ENCODE data around the gene SOX12. TPM values are rescaled to one million over a fixed set of nuclear protein-coding genes. Genes with fewer than 3 reads are reported as not detected.
A peak's percentile ranks its signal among the peaks of the same experiment; 100 is the strongest.

The SOX12 gene
- total RNA-seq, 1 donor from 2014 or later, result 30.8 TPM

DNA sequence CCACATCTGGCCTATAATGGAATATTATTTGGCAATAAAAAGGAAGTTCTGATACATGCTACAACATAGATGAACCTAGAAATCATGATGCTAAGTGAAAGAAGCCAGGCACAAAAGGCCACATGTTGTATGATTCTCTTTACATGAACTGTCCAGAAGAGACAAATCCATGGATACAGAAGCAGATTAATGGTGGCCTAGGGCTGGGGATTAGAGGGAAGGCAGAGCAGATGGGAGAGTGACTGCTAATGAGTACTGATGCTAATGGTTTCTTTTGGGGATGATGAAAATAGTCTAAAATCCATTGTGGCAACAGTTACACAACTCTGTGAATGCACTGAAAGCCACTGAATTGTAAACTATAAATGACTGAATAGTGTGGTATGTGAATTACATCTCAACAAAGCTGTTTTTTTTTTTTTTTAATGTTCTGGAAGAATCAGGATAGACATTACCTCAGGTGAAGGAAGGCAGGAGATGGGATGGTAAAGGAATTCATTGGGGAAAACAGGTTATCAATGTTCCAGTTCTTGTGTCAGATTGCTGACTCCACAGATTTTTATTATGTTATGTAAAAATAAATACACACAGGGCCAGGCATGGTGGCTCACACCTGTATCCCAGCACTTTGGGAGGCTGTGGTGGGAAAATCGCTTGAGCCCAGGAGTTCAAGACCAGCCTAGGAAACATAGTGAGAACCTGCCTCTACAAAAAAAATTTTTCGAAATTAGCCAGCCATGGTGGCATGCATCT lies 8.9 kb upstream of the SOX12 start:
- Mint-ChIP-seq H3K4me1 (ENCODE audit: unreplicated experiment) (peaks cover 5% of the 10 kb centered on the region), H3K9me3 (ENCODE audit: unreplicated experiment) (no peaks in the 10 kb centered on the region), H3K27ac (ENCODE audit: unreplicated experiment) (no peak overlapping the region), H3K36me3 (ENCODE audit: unreplicated experiment) (peaks cover 14% of the 10 kb centered on the region), H3K27me3 (ENCODE audit: unreplicated experiment) (no peaks in the 10 kb centered on the region), H3K4me3 (ENCODE audit: unreplicated experiment) (no peak overlapping the region)
- TF ChIP-seq, protein P1, sequence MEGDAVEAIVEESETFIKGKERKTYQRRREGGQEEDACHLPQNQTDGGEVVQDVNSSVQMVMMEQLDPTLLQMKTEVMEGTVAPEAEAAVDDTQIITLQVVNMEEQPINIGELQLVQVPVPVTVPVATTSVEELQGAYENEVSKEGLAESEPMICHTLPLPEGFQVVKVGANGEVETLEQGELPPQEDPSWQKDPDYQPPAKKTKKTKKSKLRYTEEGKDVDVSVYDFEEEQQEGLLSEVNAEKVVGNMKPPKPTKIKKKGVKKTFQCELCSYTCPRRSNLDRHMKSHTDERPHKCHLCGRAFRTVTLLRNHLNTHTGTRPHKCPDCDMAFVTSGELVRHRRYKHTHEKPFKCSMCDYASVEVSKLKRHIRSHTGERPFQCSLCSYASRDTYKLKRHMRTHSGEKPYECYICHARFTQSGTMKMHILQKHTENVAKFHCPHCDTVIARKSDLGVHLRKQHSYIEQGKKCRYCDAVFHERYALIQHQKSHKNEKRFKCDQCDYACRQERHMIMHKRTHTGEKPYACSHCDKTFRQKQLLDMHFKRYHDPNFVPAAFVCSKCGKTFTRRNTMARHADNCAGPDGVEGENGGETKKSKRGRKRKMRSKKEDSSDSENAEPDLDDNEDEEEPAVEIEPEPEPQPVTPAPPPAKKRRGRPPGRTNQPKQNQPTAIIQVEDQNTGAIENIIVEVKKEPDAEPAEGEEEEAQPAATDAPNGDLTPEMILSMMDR (IDR thresholded peaks at IDR 0.05), result no peak
- no peak for DNase-seq (ENCODE audit: extremely low spot score, unreplicated experiment)

DNA sequence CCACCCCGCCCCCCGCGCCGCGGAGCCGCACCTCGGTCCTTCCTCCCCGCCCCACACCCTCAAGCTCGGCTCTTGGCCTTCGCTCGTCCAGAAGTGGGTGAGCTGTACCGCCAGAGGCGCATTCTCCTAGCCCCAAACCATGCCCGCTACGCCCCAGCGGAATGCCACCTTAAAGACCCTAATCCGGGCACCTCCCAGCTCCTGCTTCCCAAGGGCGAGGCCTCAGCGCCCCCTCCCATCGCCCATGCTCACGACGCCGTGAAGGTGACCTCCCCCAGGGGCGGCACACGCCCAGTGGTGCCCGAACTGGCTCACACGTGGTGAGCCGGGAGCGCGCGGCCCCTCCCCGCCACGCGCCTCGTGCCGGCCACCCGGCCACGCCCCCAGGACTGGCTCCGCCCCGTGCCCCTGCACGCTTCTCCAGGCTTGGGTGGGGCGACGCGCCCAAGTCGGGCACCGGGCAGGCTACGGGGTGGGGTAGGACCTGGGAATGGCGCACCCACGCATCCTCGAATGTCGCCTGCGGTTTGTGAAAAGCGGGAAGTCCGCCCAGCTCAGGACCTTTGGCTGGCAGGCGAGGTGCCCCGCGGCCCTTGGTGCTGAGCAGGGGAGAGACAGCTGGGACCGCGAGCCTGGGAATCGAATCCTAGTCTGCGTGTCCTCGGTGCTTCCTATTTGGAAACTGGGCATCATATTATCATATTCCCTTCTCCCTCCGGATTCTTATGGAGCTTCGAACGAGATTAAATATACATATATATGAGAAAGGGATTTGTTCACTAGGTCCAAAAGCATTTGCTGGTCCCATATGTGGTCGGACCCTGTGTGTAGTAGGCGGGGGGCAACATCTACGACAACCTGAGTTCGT lies 941 bp upstream of the SOX12 start:
- peak; percentile 96 for DNase-seq (ENCODE audit: extremely low spot score, unreplicated experiment)

GRCh38 chr20:325889-326644 lies 715 bp downstream of the SOX12 start:
- peak; percentile 89 for DNase-seq (ENCODE audit: extremely low spot score, unreplicated experiment)
- H3K27ac Mint-ChIP-seq (ENCODE audit: unreplicated experiment), result peak overlapping the region; percentile 84
- H3K4me3 Mint-ChIP-seq (ENCODE audit: unreplicated experiment), result peak overlapping the region; percentile 85
- H3K27me3 Mint-ChIP-seq (ENCODE audit: unreplicated experiment), result no peaks in the 10 kb centered on the region
- no peaks in the 10 kb centered on the region for H3K9me3 Mint-ChIP-seq (ENCODE audit: unreplicated experiment)
- peaks cover 35% of the 10 kb centered on the region for H3K4me1 Mint-ChIP-seq (ENCODE audit: unreplicated experiment)
- no peaks in the 10 kb centered on the region for H3K36me3 Mint-ChIP-seq (ENCODE audit: unreplicated experiment)
- TF ChIP-seq, protein P1 (IDR thresholded peaks at IDR 0.05), result no peak

More for the DNA sequence above, 941 bp upstream of the SOX12 start:
- Mint-ChIP-seq H3K4me3 (ENCODE audit: unreplicated experiment) (peak overlapping the region; percentile 83), H3K36me3 (ENCODE audit: unreplicated experiment) (peaks cover 8% of the 10 kb centered on the region), H3K27me3 (ENCODE audit: unreplicated experiment) (no peaks in the 10 kb centered on the region), H3K27ac (ENCODE audit: unreplicated experiment) (peak overlapping the region; percentile 94), H3K4me1 (ENCODE audit: unreplicated experiment) (peaks cover 25% of the 10 kb centered on the region), H3K9me3 (ENCODE audit: unreplicated experiment) (no peaks in the 10 kb centered on the region)
- TF ChIP-seq, protein P1 (IDR thresholded peaks at IDR 0.05), result peak; percentile 42

GRCh38 chr20:326645-327185 lies 1.4 kb downstream of the SOX12 start:
- no peak for DNase-seq (ENCODE audit: extremely low spot score, unreplicated experiment)
- no peaks in the 10 kb centered on the region for H3K36me3 Mint-ChIP-seq (ENCODE audit: unreplicated experiment)
- peak overlapping the region; percentile 78 for H3K4me3 Mint-ChIP-seq (ENCODE audit: unreplicated experiment)
- H3K27ac Mint-ChIP-seq (ENCODE audit: unreplicated experiment), result peak overlapping the region; percentile 63
- peaks cover 35% of the 10 kb centered on the region for H3K4me1 Mint-ChIP-seq (ENCODE audit: unreplicated experiment)
- H3K9me3 Mint-ChIP-seq (ENCODE audit: unreplicated experiment), result no peaks in the 10 kb centered on the region
- TF ChIP-seq, protein P1 (IDR thresholded peaks at IDR 0.05), result no peak
- H3K27me3 Mint-ChIP-seq (ENCODE audit: unreplicated experiment), result no peaks in the 10 kb centered on the region
